Kidney (tissue), 14 donors: ENCODE results near the gene HSD17B12. TPM values are rescaled to one million over a fixed set of nuclear protein-coding genes. Genes with fewer than 3 reads are reported as not detected.

Experiments used
- DNase-seq, 5 donors: peaks; one replicate each; pipeline ENCODE4 v3.0.0-alpha.2; 2013 to 2020
- FAIRE-seq: peaks from 2 replicates; lab custom pipeline; 2012; peaks lifted over from hg19 to GRCh38; lab: Jason Lieb, UNC
- H3K27ac ChIP-seq, 2 donors: one replicate each; pipeline ENCODE4 v1.7.0; 2013; ENCODE audit warnings: low read depth in 2 of 2, low read length in 2 of 2, inconsistent platforms in 1 of 2
- H3K27me3 ChIP-seq: one replicate; pipeline ENCODE4 v1.7.1; 2013; ENCODE audit warnings: low read length, inconsistent platforms; ENCODE audit not compliant: control insufficient read depth, insufficient read depth
- H3K36me3 ChIP-seq, 3 donors: one replicate each; pipeline versions ENCODE4 v1.7.0 to v1.7.1; 2013; ENCODE audit warnings: low read length in 3 of 3, control low read depth in 1 of 3, inconsistent platforms in 1 of 3; ENCODE audit not compliant: insufficient read depth in 3 of 3, control insufficient read depth in 2 of 3
- H3K4me1 ChIP-seq, 3 donors: one replicate each; pipeline versions ENCODE4 v1.7.0 to v1.7.1; 2013; ENCODE audit warnings: low read length in 3 of 3, inconsistent platforms in 1 of 3, low read depth in 1 of 3; ENCODE audit not compliant: control insufficient read depth in 2 of 3, insufficient read depth in 2 of 3
- H3K4me3 ChIP-seq, 3 donors: one replicate each; pipeline versions ENCODE4 v1.7.0 to v1.8.1; 2013; ENCODE audit warnings: low read length in 3 of 3, control low read depth in 1 of 3, inconsistent platforms in 1 of 3
- H3K9ac ChIP-seq, 3 donors: one replicate each; pipeline versions ENCODE4 v1.7.0 to v1.7.1; 2013; ENCODE audit warnings: low read length in 3 of 3, control low read depth in 1 of 3, inconsistent platforms in 1 of 3
- H3K9me3 ChIP-seq, 3 donors: one replicate each; pipeline versions ENCODE4 v1.7.0 to v1.7.1; 2013; ENCODE audit warnings: low read length in 3 of 3, control low read depth in 1 of 3, inconsistent platforms in 1 of 3; ENCODE audit not compliant: control insufficient read depth in 2 of 3, insufficient read depth in 1 of 3
- intact Hi-C: fragments of 100-400 bp; cut with DNase I; formaldehyde crosslinking; loops from one replicate; pipeline ENCODE4 v1.11.1; 2022
- polyA plus RNA-seq: library from polyadenylated mRNA; stranded (reverse); fragments of 350-450 nt; fragmentation: Illumina TruSeq; extraction: RNeasy Lipid Tissue Mini Kit (QIAGEN cat#74804); gene quantifications from one replicate; pipeline ENCODE4 v1.2.3, GENCODE V29; 2014; ENCODE audit warnings: low read depth, low replicate concordance; ENCODE audit not compliant: insufficient read depth
- total RNA-seq: library from RNA; stranded (reverse); fragmentation: NEBNext Ultra II Directional; extraction: Animal tissue kit (Norgen Biotek cat#: 25700); gene quantifications from one replicate; pipeline ENCODE4 v1.2.1, GENCODE V29; 2021
- TF ChIP-seq, protein P1 (sequence below): IDR thresholded peaks from 3 replicates; pipeline ENCODE4 v1.5.1; 2012; ENCODE audit warnings: mild to moderate bottlenecking, moderate library complexity, borderline replicate concordance; ENCODE audit not compliant: insufficient read depth; ENCODE audit errors: extremely low read depth
- donor health status: control.
- donor health status: control.
- donor health status: control.
- donor health status: control.
- donor health status: control.
- donor health status: DM: yes; HTN: yes; CAD: no.
- donor health status: Normal renal cell carcinoma (clear cell type).

The HSD17B12 gene
- total and polyA plus RNA-seq, 2 donors from 2014 or later, result 76.9 to 100 TPM

DNA sequence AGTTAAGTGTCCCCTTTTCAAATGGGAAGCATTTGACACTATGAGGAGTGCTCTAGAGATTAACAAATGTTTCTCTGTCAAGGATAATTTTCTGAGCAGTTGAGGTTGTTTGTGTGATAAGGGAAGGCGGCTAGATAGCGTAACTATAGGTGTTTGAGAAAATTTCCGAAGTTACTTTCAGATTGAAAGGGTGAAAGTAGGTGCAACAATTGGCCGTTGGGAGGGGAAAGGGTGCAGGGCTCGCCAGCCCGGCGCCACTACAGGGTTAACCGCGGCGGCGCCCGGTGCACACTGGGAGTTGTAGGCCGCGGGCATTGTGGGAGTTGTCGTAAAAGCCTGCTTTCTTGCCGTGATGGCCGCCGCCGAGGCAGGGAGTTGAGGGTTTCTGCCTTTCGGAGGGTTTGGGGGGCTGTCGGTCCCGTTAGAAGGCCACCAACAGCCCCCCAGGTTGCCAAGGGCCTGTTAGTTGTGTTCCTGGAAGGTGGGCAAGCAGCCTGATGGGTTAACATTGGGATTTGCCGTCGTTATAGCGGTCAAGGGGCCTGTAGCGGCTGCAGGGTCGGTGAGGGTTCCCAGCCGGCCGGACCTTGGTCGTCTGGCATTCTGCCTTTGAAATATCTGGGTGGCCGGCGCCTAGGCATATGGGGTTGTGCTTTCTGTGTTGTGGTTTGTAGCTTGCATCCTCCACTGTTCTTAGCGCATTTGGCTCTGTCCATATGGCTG lies 36.5 kb upstream of the HSD17B12 start:
- Histone ChIP-seq H3K27ac (peak overlapping the region; percentile 39 to 57), H3K36me3 (no peaks in the 10 kb centered on the region), H3K4me3 (peak overlapping the region; percentile 79 to 100 (median 95)), H3K9me3 (no peaks in the 10 kb centered on the region), H3K9ac (peak overlapping the region; percentile 68 to 87 (median 83)), H3K27me3 (peaks cover 11% of the 10 kb centered on the region), H3K4me1 (peaks cover 0 to 10% (median 8%) of the 10 kb centered on the region in 3 donors)
- FAIRE-seq (no peak), DNase-seq (peak; percentile 88 to 94 (median 92))
- intact Hi-C loops, result no loop called here
- TF ChIP-seq, protein P1, sequence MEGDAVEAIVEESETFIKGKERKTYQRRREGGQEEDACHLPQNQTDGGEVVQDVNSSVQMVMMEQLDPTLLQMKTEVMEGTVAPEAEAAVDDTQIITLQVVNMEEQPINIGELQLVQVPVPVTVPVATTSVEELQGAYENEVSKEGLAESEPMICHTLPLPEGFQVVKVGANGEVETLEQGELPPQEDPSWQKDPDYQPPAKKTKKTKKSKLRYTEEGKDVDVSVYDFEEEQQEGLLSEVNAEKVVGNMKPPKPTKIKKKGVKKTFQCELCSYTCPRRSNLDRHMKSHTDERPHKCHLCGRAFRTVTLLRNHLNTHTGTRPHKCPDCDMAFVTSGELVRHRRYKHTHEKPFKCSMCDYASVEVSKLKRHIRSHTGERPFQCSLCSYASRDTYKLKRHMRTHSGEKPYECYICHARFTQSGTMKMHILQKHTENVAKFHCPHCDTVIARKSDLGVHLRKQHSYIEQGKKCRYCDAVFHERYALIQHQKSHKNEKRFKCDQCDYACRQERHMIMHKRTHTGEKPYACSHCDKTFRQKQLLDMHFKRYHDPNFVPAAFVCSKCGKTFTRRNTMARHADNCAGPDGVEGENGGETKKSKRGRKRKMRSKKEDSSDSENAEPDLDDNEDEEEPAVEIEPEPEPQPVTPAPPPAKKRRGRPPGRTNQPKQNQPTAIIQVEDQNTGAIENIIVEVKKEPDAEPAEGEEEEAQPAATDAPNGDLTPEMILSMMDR, result peak; percentile 15

DNA sequence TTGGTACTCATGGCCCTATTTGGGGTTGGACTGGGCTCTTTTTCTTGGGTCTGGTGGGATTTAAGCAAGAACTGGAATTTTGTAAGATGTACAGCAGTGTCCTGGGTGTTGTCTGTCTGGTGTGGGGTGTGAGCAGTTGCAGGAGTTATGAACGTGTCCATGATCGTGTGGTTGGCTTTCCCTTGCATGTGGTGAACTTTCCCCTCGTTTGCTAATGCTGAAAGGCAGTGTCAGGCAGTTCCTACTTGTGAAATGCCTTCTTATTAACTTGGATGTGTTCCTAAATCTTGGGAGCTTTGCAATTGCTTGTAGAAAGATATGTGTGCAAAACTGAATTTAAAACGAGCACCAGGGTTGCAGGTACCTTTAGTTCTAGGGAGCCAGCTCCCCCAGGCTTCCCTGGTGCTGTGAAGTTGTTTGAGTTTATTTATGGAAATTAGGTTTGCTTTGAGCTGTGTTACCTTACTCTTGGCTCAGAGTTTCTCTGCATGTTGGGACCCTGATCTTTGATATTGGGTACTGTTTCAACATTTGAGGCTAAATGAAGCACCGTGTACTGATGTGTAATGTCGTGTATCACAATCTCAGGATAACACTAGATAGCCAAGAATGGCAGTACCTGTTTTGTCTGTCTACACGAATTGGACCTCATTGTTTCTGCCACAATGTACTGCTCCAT lies 35.8 kb upstream of the HSD17B12 start:
- no peak for FAIRE-seq
- no peaks in the 10 kb centered on the region for H3K36me3 ChIP-seq
- peak overlapping the region; percentile 79 to 100 (median 95) for H3K4me3 ChIP-seq
- intact Hi-C loops, result no loop called here
- TF ChIP-seq, protein P1, result no peak
- peak overlapping the region; percentile 68 to 87 (median 83) for H3K9ac ChIP-seq
- peak in 1 of 5 donors; percentile 18 for DNase-seq
- H3K9me3 ChIP-seq, result no peaks in the 10 kb centered on the region
- peak overlapping the region in 1 of 2 donors; percentile 57 for H3K27ac ChIP-seq
- peaks cover 6% of the 10 kb centered on the region for H3K27me3 ChIP-seq
- peaks cover 0 to 10% (median 8%) of the 10 kb centered on the region in 3 donors for H3K4me1 ChIP-seq

DNA sequence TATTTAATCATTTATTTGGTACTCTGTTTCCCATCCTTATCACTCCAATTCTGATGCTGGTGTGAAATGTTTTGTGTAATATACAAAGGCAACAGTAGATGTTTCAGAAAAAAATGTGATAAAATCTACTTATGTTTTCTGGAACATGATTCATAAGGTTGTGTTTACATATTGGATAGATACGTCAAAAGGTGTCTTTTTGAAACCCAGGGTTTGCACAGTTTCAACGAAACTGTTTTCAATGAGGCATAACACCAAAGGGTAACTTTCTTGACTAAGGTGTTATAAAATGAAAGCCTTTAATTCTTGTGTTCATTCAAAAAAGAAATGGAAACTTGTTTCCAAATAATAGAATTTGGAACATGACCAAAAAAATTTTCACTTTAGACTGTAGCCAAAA lies 33.8 kb upstream of the HSD17B12 start:
- Histone ChIP-seq H3K9me3 (no peaks in the 10 kb centered on the region), H3K9ac (no peak overlapping the region), H3K27ac (no peak overlapping the region), H3K36me3 (no peaks in the 10 kb centered on the region), H3K4me1 (peaks cover 0 to 10% (median 8%) of the 10 kb centered on the region in 3 donors), H3K27me3 (no peaks in the 10 kb centered on the region), H3K4me3 (no peak overlapping the region)
- FAIRE-seq, result no peak
- TF ChIP-seq, protein P1, result no peak
- intact Hi-C loops, result no loop called here
- no peak for DNase-seq
